Measurements from ENCODE around the gene ZBTB40. TPM values are rescaled to one million over a fixed set of nuclear protein-coding genes. Genes with fewer than 3 reads are reported as not detected.

The ZBTB40 gene
- total and polyA plus RNA-seq, 2 of the 13 experiments (the other 11 are each of a cell fraction or from before 2014, with no cell fraction given), result 8.8 to 16.5 TPM

GRCh38 chr1:22414244-22414751 lies 37.4 kb upstream of the ZBTB40 start (continued):
- TF ChIP-seq THAP7 (CRISPR knock-in tag; IDR thresholded peaks at IDR 0.05) (no peak), MBD4 (IDR thresholded peaks at IDR 0.05; ENCODE audit: borderline replicate concordance, low read length) (no peak), SOX13 (IDR thresholded peaks at IDR 0.05) (peak; percentile 85; the same call in 1 of the 2 replicates), SOX13 (CRISPR knock-in tag; conservative IDR thresholded peaks at IDR 0.05 in 1 of 2, IDR thresholded peaks at IDR 0.05 in 1 of 2) (peak in 1 of 2 experiments; percentile 94; a peak in 2 of 4 replicates), TFAP4 (IDR thresholded peaks at IDR 0.05; ENCODE audit: borderline replicate concordance, low read depth) (no peak), CREB1 (IDR thresholded peaks at IDR 0.05) (peak; percentile 88), CREB1 (CRISPR knock-in tag; IDR thresholded peaks at IDR 0.05) (peak; percentile 96), STAG1 (CRISPR knock-in tag; IDR thresholded peaks at IDR 0.05) (0 out of 2 replicates have a peak, but pooled peaks have one; percentile 17), MTF1 (CRISPR knock-in tag; IDR thresholded peaks at IDR 0.05) (no peak), ZNF44 (CRISPR knock-in tag; IDR thresholded peaks at IDR 0.05) (no peak), NFAT5 (CRISPR knock-in tag; IDR thresholded peaks at IDR 0.05) (no peak), ATF3 (CRISPR knock-in tag; IDR thresholded peaks at IDR 0.05) (peak; percentile 94), HNRNPL (IDR thresholded peaks at IDR 0.05; ENCODE audit: low read depth, low read length) (no peak), MAFG (CRISPR knock-in tag; IDR thresholded peaks at IDR 0.05) (no peak), ZNF282 (IDR thresholded peaks at IDR 0.05; ENCODE audit: partially characterized antibody) (no peak), ZBTB25 (CRISPR knock-in tag; IDR thresholded peaks at IDR 0.05) (peak; percentile 71; the same call in 1 of the 2 replicates), RORA (CRISPR knock-in tag; IDR thresholded peaks at IDR 0.05) (no peak), ZNF333 (CRISPR knock-in tag; IDR thresholded peaks at IDR 0.05; ENCODE audit: borderline replicate concordance) (no peak), ZNF337 (CRISPR knock-in tag; IDR thresholded peaks at IDR 0.05; ENCODE audit: borderline replicate concordance, low read depth) (no peak), SMAD1 (CRISPR knock-in tag; IDR thresholded peaks at IDR 0.05; ENCODE audit: borderline replicate concordance, low read depth) (no peak), ARID2 (CRISPR knock-in tag; IDR thresholded peaks at IDR 0.05; ENCODE audit: borderline replicate concordance) (no peak)

Measured in HepG2 (cell line).